Dendritic cell treated with granulocyte-macrophage colony-stimulating factor and Interleukin-4, amounts not matched to agents 40 ng/mL and 50 ng/mL, for 4 days (primary cell): ENCODE measurements around the gene TACSTD2.
"Not testable (repeated sequence)": the region's sequence is repeated elsewhere in the genome, so short reads cannot be mapped to it uniquely, and the experiment has no call there.

Experiments
- H3K27ac Mint-ChIP-seq: one replicate; pipeline ENCODE4 v1.8.0; 2022; ENCODE audit warnings: mild to moderate bottlenecking, mixed read lengths
- H3K27me3 Mint-ChIP-seq: one replicate; pipeline ENCODE4 v1.8.0; 2022; ENCODE audit warnings: mild to moderate bottlenecking, mixed read lengths
- H3K36me3 Mint-ChIP-seq: one replicate; pipeline ENCODE4 v1.8.0; 2022; ENCODE audit warnings: low read depth, mixed read lengths
- H3K4me1 Mint-ChIP-seq: one replicate; pipeline ENCODE4 v1.8.0; 2022; ENCODE audit warnings: low read depth, mixed read lengths
- H3K4me3 Mint-ChIP-seq: one replicate; pipeline ENCODE4 v1.8.0; 2022; ENCODE audit warnings: mild to moderate bottlenecking, moderate library complexity, mixed read lengths
- H3K9me3 Mint-ChIP-seq: one replicate; pipeline ENCODE4 v1.8.0; 2022; ENCODE audit warnings: mixed read lengths
- intact Hi-C: fragments of 100-400 bp; cut with micrococcal nuclease; formaldehyde crosslinking; loops from one replicate; pipeline ENCODE4 v1.15.0; 2022

Gene TACSTD2

GRCh38 chr1:58601921-58602320 is 24.9 kb upstream of the TACSTD2 start:
- H3K4me3 Mint-ChIP-seq, H3K27ac Mint-ChIP-seq, intact Hi-C loops, H3K36me3 Mint-ChIP-seq: not testable (repeated sequence)
- peaks cover 31% of the 10 kb centered on the region for H3K9me3 Mint-ChIP-seq
- peaks cover 13% of the 10 kb centered on the region for H3K4me1 Mint-ChIP-seq
- H3K27me3 Mint-ChIP-seq, result peaks cover 14% of the 10 kb centered on the region

- intact Hi-C loops, result no loop called here
- no peak overlapping the region for H3K4me3 Mint-ChIP-seq
Observed at GRCh38 chr1:58597996-58598395, 20.9 kb upstream of the TACSTD2 start.

DNA sequence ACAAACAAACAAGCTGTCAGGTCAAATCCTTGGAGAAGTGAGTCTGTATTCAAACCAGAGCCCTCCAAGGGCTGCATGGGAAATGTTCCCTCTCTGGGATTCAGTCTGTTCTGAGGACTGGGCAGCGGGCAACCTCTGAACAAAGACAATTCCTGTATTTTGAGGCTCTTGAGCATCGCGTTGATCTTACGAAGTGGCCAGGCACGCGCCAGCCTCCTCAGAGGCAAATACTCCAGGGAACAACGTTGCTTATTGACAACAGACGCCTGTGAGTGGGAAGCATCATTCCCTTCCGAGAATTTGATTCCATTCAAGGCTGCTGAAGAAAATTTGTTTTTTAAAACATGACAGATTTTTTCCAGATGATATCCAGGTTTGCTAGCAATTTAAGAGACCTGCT is 20.0 kb upstream of the TACSTD2 start:
- Mint-ChIP-seq H3K4me3 (no peak overlapping the region), H3K27me3 (peaks cover 26% of the 10 kb centered on the region), H3K27ac (no peak overlapping the region), H3K36me3 (no peaks in the 10 kb centered on the region), H3K9me3 (no peaks in the 10 kb centered on the region), H3K4me1 (peaks cover 19% of the 10 kb centered on the region)
- intact Hi-C loops, result no loop called here

More at GRCh38 chr1:58597996-58598395, 20.9 kb upstream of the TACSTD2 start:
- peaks cover 26% of the 10 kb centered on the region for H3K27me3 Mint-ChIP-seq
- no peaks in the 10 kb centered on the region for H3K9me3 Mint-ChIP-seq
- H3K27ac Mint-ChIP-seq, result no peak overlapping the region
- peaks cover 19% of the 10 kb centered on the region for H3K4me1 Mint-ChIP-seq
- H3K36me3 Mint-ChIP-seq, result no peaks in the 10 kb centered on the region

- Mint-ChIP-seq H3K36me3 (no peaks in the 10 kb centered on the region), H3K4me3 (no peak overlapping the region), H3K4me1 (peaks cover 19% of the 10 kb centered on the region), H3K9me3 (no peaks in the 10 kb centered on the region), H3K27me3 (peaks cover 26% of the 10 kb centered on the region), H3K27ac (no peak overlapping the region)
- intact Hi-C loops, result no loop called here
Observed at GRCh38 chr1:58596631-58597052, 19.6 kb upstream of the TACSTD2 start.

DNA sequence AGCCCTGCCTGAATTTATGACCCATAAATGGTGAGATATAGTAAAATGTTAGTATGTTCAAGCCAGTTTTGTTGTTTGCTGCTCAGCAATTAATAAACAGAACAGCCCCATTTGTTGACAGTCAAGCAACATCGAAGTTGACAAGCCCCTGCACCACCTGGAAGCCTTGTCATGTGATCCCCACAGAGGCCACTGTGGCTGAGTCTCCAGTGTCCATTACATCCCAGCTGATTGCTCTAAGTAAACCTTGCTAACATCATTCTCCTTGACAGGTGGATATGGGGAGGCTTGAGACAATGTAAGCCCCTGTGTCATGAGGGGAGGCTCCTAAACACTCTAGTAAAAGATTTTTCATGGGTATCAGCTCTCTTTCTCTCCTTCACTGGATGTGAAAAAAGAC is 17.5 kb upstream of the TACSTD2 start:
- peaks cover 24% of the 10 kb centered on the region for H3K27me3 Mint-ChIP-seq
- H3K9me3 Mint-ChIP-seq, result no peaks in the 10 kb centered on the region
- no peak overlapping the region for H3K4me3 Mint-ChIP-seq
- peaks cover 19% of the 10 kb centered on the region for H3K4me1 Mint-ChIP-seq
- no peak overlapping the region for H3K27ac Mint-ChIP-seq
- intact Hi-C loops, result no loop called here
- H3K36me3 Mint-ChIP-seq, result no peaks in the 10 kb centered on the region

DNA sequence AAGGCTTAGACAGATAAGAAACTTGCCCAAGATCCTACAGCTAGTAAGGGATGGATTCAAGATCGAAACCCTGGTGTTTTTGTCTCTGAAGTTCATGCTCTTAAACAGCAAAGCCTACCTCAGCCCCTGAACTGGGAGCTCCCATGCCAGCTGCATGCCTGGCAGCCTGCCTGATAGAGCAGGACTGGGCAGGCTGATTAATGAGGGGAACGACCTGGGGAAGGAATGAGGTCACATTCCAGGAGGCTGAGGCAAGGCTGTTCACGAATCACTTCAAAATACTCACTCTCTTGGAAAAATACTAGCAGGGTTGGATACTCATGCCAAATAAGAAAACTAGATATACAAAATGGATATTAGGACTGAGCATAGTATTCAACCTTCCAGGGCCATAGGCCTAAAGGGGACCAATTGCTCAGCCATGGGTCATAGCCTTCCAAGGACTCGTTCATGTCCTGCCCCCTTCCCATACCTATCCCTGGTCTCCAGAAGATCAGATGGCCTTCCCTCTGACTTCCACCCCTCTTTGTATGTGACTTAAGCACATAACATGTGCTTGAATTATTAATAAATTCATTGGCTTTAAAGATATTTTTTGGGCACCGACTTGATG is 15.6 kb upstream of the TACSTD2 start:
- Mint-ChIP-seq H3K27ac (no peak overlapping the region), H3K36me3 (no peaks in the 10 kb centered on the region), H3K9me3 (no peaks in the 10 kb centered on the region), H3K27me3 (peaks cover 17% of the 10 kb centered on the region), H3K4me3 (no peak overlapping the region), H3K4me1 (peaks cover 9% of the 10 kb centered on the region)
- intact Hi-C loops, result no loop called here

- H3K4me1 Mint-ChIP-seq, result peaks cover 6% of the 10 kb centered on the region
- peaks cover 12% of the 10 kb centered on the region for H3K27me3 Mint-ChIP-seq
- no peak overlapping the region for H3K4me3 Mint-ChIP-seq
- no peaks in the 10 kb centered on the region for H3K9me3 Mint-ChIP-seq
- no peak overlapping the region for H3K27ac Mint-ChIP-seq
- intact Hi-C loops, result no loop called here
- no peaks in the 10 kb centered on the region for H3K36me3 Mint-ChIP-seq
Observed at GRCh38 chr1:58591806-58592205, 14.8 kb upstream of the TACSTD2 start.

DNA sequence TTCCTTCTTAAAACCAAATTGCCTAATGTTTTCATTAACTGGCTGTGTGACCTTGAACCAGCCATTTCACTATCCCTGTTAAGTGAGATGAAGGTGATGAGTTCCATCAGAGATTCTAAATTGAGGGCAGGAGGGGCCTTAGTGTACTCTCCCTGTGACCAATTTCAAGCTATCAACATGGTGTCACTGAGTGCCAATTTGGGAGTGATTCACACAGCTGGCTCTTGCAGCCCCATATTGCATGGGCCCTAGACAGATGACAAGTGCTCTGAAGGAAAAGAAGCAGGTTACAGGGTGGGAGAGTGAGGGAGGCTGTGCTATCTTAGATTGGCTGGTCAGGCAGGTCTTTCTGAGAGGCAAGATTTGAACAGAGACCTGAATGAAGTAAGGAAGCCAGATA is 13.0 kb upstream of the TACSTD2 start:
- Mint-ChIP-seq H3K4me1 (peaks cover 6% of the 10 kb centered on the region), H3K4me3 (no peak overlapping the region), H3K36me3 (no peaks in the 10 kb centered on the region), H3K9me3 (no peaks in the 10 kb centered on the region), H3K27ac (no peak overlapping the region), H3K27me3 (peaks cover 9% of the 10 kb centered on the region)
- intact Hi-C loops, result no loop called here

- no peak overlapping the region for H3K27ac Mint-ChIP-seq
- no peaks in the 10 kb centered on the region for H3K36me3 Mint-ChIP-seq
- no peak overlapping the region for H3K4me3 Mint-ChIP-seq
- intact Hi-C loops, result no loop called here
- H3K4me1 Mint-ChIP-seq, result peaks cover 21% of the 10 kb centered on the region
- peaks cover 8% of the 10 kb centered on the region for H3K27me3 Mint-ChIP-seq
- H3K9me3 Mint-ChIP-seq, result no peaks in the 10 kb centered on the region
Observed at GRCh38 chr1:58588396-58588795, 11.3 kb upstream of the TACSTD2 start.

DNA sequence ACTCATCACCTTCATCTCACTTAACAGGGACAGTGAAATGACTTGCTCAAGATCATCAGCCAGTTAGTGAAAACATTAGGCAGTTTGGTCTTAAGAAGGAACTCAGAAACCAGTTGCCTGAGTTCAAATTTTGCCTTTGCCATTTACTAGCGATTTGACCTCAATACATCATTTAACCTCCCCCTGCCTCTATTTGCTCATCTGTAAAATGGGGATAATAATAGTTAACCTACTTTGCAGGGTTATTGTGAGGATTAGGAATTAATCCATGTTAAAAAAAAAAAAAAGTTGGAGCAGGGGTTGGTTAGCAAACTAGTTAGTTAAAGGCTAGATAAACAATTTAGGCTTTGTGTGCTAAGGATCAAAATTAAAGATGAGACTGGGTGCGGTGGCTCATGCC is 10.6 kb upstream of the TACSTD2 start:
- peaks cover 24% of the 10 kb centered on the region for H3K4me1 Mint-ChIP-seq
- H3K4me3 Mint-ChIP-seq, result no peak overlapping the region
- H3K36me3 Mint-ChIP-seq, result no peaks in the 10 kb centered on the region
- no peak overlapping the region for H3K27ac Mint-ChIP-seq
- intact Hi-C loops, result no loop called here
- H3K27me3 Mint-ChIP-seq, result peaks cover 7% of the 10 kb centered on the region
- no peaks in the 10 kb centered on the region for H3K9me3 Mint-ChIP-seq

GRCh38 chr1:58586271-58586670 is 9.2 kb upstream of the TACSTD2 start:
- H3K4me3 Mint-ChIP-seq, result no peak overlapping the region
- H3K36me3 Mint-ChIP-seq, result no peaks in the 10 kb centered on the region
- intact Hi-C loops, result no loop called here
- H3K27ac Mint-ChIP-seq, result no peak overlapping the region
- peaks cover 7% of the 10 kb centered on the region for H3K27me3 Mint-ChIP-seq
- H3K4me1 Mint-ChIP-seq, result peaks cover 24% of the 10 kb centered on the region
- no peaks in the 10 kb centered on the region for H3K9me3 Mint-ChIP-seq

DNA sequence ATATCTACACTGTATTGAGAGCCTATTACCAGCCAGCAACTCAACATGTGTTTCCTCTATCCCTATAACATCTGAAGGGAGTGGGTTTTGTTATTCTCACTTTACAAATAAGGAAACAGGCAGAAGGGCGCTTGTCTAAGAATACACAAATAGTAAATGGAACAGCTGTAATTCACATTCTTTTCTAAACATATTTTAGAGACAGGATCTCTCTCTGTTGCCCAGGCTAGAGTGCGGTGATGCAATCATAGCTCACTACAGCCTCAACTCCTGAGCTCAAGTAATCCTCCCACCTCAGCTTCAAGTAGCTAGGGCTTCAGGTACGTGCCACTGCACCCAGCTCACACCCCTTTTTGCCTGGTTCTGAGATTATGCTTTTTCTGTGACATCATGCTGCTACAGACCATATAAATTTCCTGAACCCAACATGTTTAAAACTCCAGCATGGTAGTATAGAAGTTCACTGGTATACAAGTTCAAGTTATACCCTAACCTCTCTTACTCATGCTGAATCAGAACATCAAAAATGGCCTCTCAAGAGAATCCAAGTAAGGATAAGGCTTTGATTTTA is 8.6 kb upstream of the TACSTD2 start:
- H3K4me3 Mint-ChIP-seq, result no peak overlapping the region

GRCh38 chr1:58585166-58585565 is 8.1 kb upstream of the TACSTD2 start:
- peaks cover 24% of the 10 kb centered on the region for H3K4me1 Mint-ChIP-seq
- intact Hi-C loops, result no loop called here
- no peaks in the 10 kb centered on the region for H3K36me3 Mint-ChIP-seq
- H3K4me3 Mint-ChIP-seq, result no peak overlapping the region
- H3K9me3 Mint-ChIP-seq, result no peaks in the 10 kb centered on the region
- H3K27me3 Mint-ChIP-seq, result peaks cover 9% of the 10 kb centered on the region
- no peak overlapping the region for H3K27ac Mint-ChIP-seq

More for the DNA sequence above, 8.6 kb upstream of the TACSTD2 start:
- Mint-ChIP-seq H3K36me3 (no peaks in the 10 kb centered on the region), H3K9me3 (no peaks in the 10 kb centered on the region), H3K27ac (no peak overlapping the region), H3K27me3 (peaks cover 7% of the 10 kb centered on the region), H3K4me1 (peaks cover 24% of the 10 kb centered on the region)
- intact Hi-C loops, result no loop called here

DNA sequence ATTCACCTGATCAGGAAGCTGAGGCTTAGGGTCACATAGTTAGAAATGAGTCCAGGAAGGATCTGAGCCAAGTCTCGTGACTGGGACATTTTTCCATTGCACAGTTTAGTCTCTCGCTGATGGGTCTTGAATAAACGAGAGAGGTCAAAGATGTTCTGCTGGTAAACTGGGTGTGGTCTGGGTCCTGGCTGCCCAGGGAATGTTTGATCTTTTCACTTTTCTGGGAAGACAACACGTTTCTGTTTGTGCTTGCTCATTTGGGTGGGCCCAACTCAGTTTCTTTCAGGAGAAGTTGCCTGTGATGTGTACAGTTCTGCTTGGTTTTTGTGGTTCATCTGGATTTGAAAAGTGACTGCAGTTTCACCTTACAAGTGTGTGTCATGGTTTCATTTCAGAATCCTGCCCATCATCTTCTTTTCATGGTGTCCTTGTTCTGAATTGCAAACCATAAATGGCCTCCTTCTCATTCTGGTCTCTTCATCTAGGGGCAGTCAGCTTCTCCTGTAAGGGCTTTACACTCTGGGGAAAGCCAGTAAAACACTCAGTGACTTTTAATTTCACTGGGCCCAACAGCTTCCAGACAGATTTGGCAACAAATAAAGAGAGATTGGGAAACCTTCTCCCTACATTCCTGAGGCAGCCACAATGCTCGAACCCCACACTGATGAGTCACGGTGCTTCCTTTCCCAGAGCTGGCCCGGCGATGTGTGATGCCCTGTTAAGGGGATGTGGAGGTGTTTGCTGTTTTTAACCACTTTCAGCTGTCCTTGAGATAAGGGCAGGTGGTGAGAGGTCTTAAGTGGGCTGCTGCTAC is 7.2 kb upstream of the TACSTD2 start:
- Mint-ChIP-seq H3K27me3 (peaks cover 15% of the 10 kb centered on the region), H3K4me3 (no peak overlapping the region), H3K27ac (no peak overlapping the region)

More for the DNA sequence above, 7.2 kb upstream of the TACSTD2 start:
- Mint-ChIP-seq H3K36me3 (no peaks in the 10 kb centered on the region), H3K4me1 (peaks cover 24% of the 10 kb centered on the region), H3K9me3 (no peaks in the 10 kb centered on the region)
- intact Hi-C loops, result loop anchor here (5.0 kb wide), 1 partner anchor 33 kb away; no protein-coding TSS in a partner anchor
